Activated effector memory CD4-positive, alpha-beta T cell treated with anti-CD3 and anti-CD28 coated beads, Interleukin-2, amount 50 U/mL, for 16 hours (primary cell): ENCODE results near the gene MYO18A.

Experiments
- DNase-seq: peaks from one replicate; pipeline ENCODE4 v3.0.0-alpha.2; 2020

Gene MYO18A

GRCh38 chr17:29121442-29121841, 58.8 kb downstream of the MYO18A start:
- DNase-seq, result no peak

GRCh38 chr17:29120433-29120832, 59.8 kb downstream of the MYO18A start:
- no peak for DNase-seq

DNA sequence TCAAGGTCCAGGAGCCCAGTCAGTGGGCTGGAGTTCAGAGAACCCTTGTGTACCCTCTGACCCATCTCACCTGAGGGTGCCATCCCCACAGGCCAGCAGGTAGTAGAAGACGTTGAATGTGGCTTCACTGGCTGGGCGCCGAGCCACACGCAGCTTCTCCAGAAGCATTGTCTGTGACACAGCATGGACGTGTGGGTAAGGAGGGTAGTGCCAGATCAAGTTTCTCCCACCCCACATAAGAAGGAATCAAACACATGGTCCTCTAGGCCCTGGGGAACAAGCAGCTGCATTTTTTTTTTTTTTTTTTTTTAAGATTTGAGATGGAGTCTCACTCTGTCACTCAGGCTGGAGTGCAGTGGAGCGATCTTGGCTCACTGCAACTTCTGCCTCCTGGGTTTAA, 60.9 kb downstream of the MYO18A start:
- DNase-seq, result no peak

- peak; percentile 93 for DNase-seq
These were observed 63.1 kb downstream of the MYO18A start for GRCh38 chr17:29116804-29117753.

DNA sequence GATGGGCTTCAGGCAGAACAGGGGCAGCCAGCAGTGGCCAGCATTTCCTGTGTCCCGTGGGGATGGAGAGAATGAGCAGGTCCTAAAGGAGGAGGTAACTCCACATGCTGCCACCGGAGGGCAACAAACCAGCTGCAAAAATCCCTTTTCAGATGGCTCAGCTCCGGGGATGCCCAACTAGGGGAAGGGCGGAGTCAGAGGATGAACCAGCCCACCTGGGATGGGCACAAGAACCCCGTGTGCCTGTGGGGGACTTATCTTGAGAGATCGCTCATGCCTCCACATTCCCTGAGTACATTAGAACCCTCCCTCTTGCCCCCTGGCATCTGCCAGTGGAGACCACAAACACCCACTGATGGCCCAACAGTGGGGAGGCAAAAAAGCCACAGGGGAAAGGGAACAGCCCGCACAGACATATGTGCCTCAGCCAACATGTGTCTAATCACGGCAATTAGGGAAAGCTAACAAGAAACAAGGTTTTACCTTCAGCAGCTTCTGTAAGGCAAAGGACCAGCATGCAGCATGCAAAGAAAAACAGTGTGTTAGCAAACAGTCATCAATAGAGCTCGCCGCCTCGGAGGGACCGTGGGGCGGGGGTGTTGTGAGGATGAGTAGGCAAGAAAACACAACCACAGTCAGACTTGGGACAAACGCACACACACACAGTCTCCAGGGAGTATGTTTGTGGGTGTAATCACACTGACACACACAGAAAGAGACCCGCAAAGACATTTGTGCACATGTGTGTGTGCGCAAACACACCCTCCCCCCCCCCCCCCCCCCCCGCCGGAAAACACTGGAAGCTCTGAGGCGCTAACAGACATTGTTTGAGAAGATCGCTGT, 64.0 kb downstream of the MYO18A start:
- DNase-seq, result peak; percentile 74

- DNase-seq, result no peak
These were observed 64.8 kb downstream of the MYO18A start for GRCh38 chr17:29115435-29115834.

- no peak for DNase-seq
These were observed 66.1 kb downstream of the MYO18A start for GRCh38 chr17:29114141-29114540.

DNA sequence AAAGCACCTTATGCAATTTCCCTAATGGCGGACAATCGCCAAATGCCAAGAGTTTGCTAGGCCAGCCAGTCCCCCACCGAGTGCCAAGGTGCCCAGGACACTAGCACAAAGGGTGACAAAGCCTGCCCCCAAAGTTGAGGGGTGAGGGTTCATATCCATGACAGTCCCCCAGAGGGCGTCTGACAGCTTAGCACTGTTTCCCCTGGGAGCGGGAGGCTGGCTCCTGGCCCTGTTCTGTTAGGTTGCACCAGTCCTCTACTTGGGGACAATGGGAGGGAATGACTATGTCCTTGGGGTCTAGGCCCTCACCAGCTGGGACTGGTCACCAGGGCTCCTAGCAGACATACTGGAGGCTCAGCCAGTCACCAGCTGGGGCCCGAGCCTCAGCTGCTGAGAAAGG, 66.9 kb downstream of the MYO18A start:
- no peak for DNase-seq

GRCh38 chr17:29112771-29113295, 67.4 kb downstream of the MYO18A start:
- no peak for DNase-seq

GRCh38 chr17:29111816-29112499, 68.2 kb downstream of the MYO18A start:
- DNase-seq, result peak; percentile 88

DNA sequence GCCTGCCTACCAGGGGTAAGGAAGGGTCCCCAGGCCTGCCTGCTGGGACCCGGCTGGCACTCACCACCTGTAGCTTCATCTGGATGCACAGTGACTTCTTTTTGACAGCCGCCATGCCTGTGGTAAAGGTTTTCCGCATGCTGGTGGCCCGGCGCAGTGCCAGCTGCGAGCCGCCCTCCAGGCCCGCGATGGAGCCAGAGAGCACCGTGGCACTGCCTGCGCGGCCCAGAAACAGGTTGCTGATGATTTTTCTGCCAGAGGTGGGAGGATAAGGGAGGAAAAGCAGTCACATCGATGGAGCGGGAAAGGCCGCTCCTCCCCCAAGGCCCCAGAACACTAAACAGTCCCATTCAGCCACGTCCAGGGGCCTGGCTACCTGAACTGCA, 69.8 kb downstream of the MYO18A start:
- DNase-seq, result no peak

- DNase-seq, result no peak
These were observed 70.5 kb downstream of the MYO18A start for GRCh38 chr17:29109477-29110371.

GRCh38 chr17:29108823-29109476, 71.2 kb downstream of the MYO18A start:
- no peak for DNase-seq

GRCh38 chr17:29107933-29108822, 72.0 kb downstream of the MYO18A start:
- DNase-seq, result no peak

DNA sequence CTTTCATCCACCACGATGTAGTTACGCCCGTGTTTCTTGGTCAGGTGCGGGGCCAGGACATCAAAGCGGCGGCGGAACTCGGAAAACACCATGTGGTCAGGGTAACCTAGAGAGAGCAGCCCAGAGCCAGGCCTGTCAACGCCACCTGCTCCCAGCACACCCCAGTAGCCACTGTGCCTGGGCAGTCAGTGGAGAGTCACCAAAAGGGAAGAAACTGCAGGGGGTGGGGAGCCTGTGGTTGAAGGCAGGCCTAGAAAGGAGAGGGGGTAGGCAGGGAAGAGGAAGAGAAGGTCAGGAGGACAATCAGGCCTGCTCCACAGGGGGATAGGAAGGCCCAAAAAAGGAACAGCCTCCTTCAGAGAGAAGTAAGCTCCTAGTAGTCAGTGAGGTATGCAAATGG, 73.1 kb downstream of the MYO18A start:
- DNase-seq, result no peak

- DNase-seq, result no peak
These were observed 76.9 kb downstream of the MYO18A start for GRCh38 chr17:29103341-29103740.

- DNase-seq, result no peak
These were observed 77.4 kb downstream of the MYO18A start for GRCh38 chr17:29102741-29103181.

GRCh38 chr17:29102046-29102445, 78.2 kb downstream of the MYO18A start:
- no peak for DNase-seq

DNA sequence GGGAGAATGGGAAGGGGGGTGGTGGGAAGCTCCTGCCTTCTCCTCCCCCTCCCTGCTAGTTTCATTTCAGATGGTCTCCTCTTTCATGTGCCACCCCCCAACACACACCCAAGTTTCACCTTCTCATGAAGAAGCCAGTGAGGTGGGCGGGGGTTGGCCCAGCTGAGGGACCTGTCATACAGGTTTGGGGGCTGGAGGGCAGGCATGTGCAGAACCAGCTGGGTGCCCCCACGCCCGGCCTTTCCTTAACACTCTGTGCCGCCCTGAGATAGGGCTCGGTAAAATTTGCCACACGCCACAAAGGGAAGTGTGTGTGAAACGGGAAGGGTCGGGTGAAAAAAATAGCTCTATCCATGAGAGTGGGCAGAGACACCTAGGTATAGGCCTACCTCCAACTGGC, 79.9 kb downstream of the MYO18A start:
- no peak for DNase-seq

- no peak for DNase-seq
These were observed 80.7 kb downstream of the MYO18A start for GRCh38 chr17:29099527-29099926.
